ENCODE data around the gene KCNF1. TPM values are rescaled to one million over a fixed set of nuclear protein-coding genes. Genes with fewer than 3 reads are reported as not detected.

KCNF1 gene
- total RNA-seq, 4 donors from 2014 or later: 20.2 to 51.7 (median 44.4) TPM

DNA sequence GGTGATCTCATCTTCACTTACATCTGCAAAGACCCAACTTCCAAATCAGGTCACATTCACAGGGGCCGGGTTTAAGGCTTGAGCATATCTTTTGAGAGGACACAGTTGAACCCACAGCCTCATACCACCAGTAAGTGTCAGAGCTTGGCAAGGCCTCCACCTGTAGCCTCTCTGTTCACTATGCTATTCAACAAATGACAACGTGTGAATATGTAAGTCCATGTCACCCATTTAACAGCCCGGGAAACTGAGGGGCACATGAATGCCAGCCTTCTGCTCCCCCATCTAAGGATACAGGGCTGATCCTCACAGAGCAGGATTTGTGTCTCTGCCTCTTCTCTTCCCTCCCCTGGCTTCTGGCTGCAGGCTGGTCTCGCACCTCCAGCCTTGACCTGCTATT lies 3.5 kb upstream of the KCNF1 start:
- Histone ChIP-seq H3K36me3 (no peaks in the 10 kb centered on the region), H3K9me3 (peaks cover 0 to 6% (median 0%) of the 10 kb centered on the region in 4 donors), H3K4me3 (no peak overlapping the region), H3K27ac (replicated peaks in 1 of 4) (no peak overlapping the region), H3K27me3 (peaks cover 0 to 26% (median 7%) of the 10 kb centered on the region in 4 donors), H3K4me1 (peaks cover 0 to 22% (median 20%) of the 10 kb centered on the region in 4 donors)
- WGBS: 85% methylated on average over 4 of the region's 4 CpGs
- no peak for DNase-seq (ENCODE audit: extremely low spot score)
- TF ChIP-seq POLR2AphosphoS5 (IDR thresholded peaks at IDR 0.05) (no peak), POLR2A (IDR thresholded peaks at IDR 0.05; ENCODE audit: low read depth) (no peak), EP300 (IDR thresholded peaks at IDR 0.05) (no peak)
- TF ChIP-seq, protein P1, sequence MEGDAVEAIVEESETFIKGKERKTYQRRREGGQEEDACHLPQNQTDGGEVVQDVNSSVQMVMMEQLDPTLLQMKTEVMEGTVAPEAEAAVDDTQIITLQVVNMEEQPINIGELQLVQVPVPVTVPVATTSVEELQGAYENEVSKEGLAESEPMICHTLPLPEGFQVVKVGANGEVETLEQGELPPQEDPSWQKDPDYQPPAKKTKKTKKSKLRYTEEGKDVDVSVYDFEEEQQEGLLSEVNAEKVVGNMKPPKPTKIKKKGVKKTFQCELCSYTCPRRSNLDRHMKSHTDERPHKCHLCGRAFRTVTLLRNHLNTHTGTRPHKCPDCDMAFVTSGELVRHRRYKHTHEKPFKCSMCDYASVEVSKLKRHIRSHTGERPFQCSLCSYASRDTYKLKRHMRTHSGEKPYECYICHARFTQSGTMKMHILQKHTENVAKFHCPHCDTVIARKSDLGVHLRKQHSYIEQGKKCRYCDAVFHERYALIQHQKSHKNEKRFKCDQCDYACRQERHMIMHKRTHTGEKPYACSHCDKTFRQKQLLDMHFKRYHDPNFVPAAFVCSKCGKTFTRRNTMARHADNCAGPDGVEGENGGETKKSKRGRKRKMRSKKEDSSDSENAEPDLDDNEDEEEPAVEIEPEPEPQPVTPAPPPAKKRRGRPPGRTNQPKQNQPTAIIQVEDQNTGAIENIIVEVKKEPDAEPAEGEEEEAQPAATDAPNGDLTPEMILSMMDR (IDR thresholded peaks at IDR 0.05): no peak
- intact Hi-C loops (cut with DNase I): no loop called here

DNA sequence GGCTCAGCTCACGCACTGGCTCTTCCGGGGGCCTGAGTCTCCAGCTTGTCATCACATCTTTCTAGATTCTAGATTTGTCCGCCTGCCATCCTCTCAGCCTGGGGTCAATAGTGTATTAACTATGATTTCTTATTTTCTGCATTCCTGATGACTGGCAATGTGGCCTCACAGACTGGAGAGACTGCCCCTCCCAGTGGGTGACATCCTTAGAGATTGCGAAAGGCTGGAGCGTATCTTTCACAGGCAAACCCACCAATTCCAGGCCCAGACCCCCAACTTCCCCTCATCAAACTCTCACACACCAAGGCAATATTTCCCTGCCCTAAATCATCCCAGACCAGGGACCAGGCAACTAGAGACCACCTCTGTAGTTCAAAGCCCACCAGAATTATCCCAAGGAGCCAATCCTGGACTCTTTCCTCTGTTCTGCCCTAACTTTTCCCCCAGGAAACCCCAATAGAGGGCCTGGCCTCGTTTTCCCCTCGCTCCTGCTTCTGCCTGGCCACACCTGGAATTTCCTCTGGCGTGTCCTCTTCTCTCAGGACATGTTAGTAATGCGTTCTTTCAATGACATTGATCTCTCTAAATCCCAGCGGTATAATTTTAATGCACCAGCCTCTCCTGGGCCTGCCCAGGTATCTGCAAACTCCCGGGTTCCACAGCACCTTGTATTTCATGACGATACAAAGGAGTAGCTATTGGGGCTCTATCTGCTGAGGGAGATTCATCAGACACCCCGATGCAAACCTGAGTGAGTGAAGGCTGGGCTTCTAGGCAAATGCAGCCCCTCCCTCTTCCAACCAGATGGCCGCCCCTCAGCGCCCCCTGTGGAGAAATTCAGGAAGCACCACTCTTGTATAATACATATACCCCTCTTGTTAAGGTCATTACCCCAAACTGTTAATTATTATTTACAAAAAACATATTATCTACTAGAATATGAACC lies 2.4 kb upstream of the KCNF1 start:
- 70% methylated on average over 15 of the region's 15 CpGs for WGBS
- peaks cover 0 to 29% (median 25%) of the 10 kb centered on the region in 4 donors for H3K4me1 ChIP-seq
- intact Hi-C loops (cut with DNase I): no loop called here
- DNase-seq (ENCODE audit: extremely low spot score): no peak
- H3K4me3 ChIP-seq: no peak overlapping the region
- H3K9me3 ChIP-seq: peaks cover 0 to 6% (median 0%) of the 10 kb centered on the region in 4 donors
- TF ChIP-seq POLR2A (IDR thresholded peaks at IDR 0.05; ENCODE audit: low read depth) (no peak), POLR2AphosphoS5 (IDR thresholded peaks at IDR 0.05) (no peak), EP300 (IDR thresholded peaks at IDR 0.05) (no peak)
- TF ChIP-seq, protein P1 (IDR thresholded peaks at IDR 0.05): peak; percentile 18 to 41 (median 37)
- peaks cover 0 to 38% (median 7%) of the 10 kb centered on the region in 4 donors for H3K27me3 ChIP-seq
- no peaks in the 10 kb centered on the region for H3K36me3 ChIP-seq
- H3K27ac ChIP-seq (replicated peaks in 1 of 4): no peak overlapping the region

DNA sequence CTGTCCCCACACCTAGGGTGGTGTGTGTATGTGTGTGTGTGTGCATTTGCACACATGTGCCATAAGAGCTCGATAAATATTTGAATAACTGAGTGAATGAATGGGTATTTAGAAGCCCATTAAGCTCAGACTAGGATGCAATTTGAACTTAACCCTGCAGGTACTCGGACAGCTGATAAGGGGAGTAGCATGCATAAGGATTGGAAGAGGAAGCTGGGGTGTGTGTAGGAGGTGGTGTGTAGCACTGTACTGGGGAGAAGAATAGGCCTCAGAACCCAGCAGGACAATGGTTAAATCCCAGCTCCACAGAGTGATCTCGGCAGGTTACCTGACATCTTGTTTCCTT lies 1.8 kb upstream of the KCNF1 start:
- 58% methylated on average over 3 of the region's 3 CpGs for WGBS
- Histone ChIP-seq H3K4me3 (no peak overlapping the region), H3K36me3 (no peaks in the 10 kb centered on the region), H3K9me3 (no peaks in the 10 kb centered on the region), H3K27me3 (peaks cover 0 to 44% (median 7%) of the 10 kb centered on the region in 4 donors), H3K4me1 (peaks cover 0 to 34% (median 25%) of the 10 kb centered on the region in 4 donors), H3K27ac (replicated peaks in 1 of 4) (no peak overlapping the region)
- no peak for DNase-seq (ENCODE audit: extremely low spot score)
- intact Hi-C loops (cut with DNase I): loop anchor here (5.0 to 10.0 kb wide), 2 partner anchors 73 to 215 kb away; no protein-coding TSS in a partner anchor
- TF ChIP-seq, protein P1 (IDR thresholded peaks at IDR 0.05): peak in 1 of 3 experiments; percentile 1
- no peak for TF ChIP-seq POLR2AphosphoS5 (IDR thresholded peaks at IDR 0.05)

DNA sequence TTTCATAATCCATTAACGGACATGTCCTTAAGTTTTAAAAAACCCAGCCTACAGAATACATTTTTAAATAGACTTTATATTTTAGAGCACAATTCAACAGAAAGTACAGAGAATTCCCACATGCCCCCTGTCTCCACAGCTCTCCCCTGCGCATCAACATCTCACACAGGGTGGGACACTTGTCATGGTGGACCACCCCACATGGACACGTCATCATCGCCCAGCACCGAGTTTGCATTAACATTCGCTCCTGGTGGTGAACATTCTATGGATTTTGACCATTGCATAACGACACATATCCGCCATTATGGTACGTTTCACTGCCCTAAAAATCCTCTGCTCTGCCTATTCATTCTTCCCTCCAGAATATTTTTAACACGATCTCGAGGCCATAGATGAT lies 1.1 kb upstream of the KCNF1 start:
- H3K9me3 ChIP-seq: no peaks in the 10 kb centered on the region
- 87% methylated on average over 11 of the region's 11 CpGs for WGBS
- DNase-seq (ENCODE audit: extremely low spot score): no peak
- TF ChIP-seq, protein P1 (IDR thresholded peaks at IDR 0.05): no peak
- TF ChIP-seq POLR2AphosphoS5 (IDR thresholded peaks at IDR 0.05) (no peak), POLR2A (IDR thresholded peaks at IDR 0.05; ENCODE audit: low read depth) (no peak)
- no peak overlapping the region for H3K4me3 ChIP-seq
- peaks cover 0 to 51% (median 7%) of the 10 kb centered on the region in 4 donors for H3K27me3 ChIP-seq
- H3K27ac ChIP-seq (replicated peaks in 1 of 4): no peak overlapping the region
- no peaks in the 10 kb centered on the region for H3K36me3 ChIP-seq
- intact Hi-C loops (cut with DNase I): loop anchor here (5.0 to 10.0 kb wide), 2 partner anchors 73 to 214 kb away; no protein-coding TSS in a partner anchor
- peaks cover 0 to 37% (median 28%) of the 10 kb centered on the region in 4 donors for H3K4me1 ChIP-seq
